Astrocyte of the hippocampus (primary cell): ENCODE measurements around the gene ODAM.
"Not testable (repeated sequence)": the region's sequence is repeated elsewhere in the genome, so short reads cannot be mapped to it uniquely, and the experiment has no call there.

Experiments
- DNase-seq: peaks from one replicate; pipeline ENCODE4 v3.0.0; 2011; ENCODE audit warnings: low read depth, low spot score

Gene ODAM, protein sequence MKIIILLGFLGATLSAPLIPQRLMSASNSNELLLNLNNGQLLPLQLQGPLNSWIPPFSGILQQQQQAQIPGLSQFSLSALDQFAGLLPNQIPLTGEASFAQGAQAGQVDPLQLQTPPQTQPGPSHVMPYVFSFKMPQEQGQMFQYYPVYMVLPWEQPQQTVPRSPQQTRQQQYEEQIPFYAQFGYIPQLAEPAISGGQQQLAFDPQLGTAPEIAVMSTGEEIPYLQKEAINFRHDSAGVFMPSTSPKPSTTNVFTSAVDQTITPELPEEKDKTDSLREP

DNA sequence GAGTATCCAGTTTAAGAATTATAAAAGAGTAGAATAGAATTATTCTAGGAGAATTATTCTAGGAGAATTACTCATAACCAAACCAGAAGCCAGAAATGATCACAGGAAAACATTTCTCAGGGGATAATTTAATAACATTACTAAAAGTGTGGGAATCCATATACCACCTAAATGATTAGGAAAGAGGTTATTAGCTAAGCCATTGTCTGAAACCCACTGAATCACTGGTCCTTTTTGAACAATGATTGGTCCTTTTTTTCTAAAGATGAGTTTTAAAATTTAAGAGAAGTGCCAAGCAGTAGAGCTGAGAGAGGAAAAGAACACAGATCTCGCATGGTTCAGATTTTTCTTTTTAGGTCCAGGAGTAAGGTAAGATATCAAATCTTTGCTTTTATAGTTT, at the start of gene ODAM:
Gene ODAM (plus strand): TSS at position 301 of the 400 bp plus-strand sequence. CDS start 819 bp downstream, outside the sequence.
- no peak for DNase-seq

DNA sequence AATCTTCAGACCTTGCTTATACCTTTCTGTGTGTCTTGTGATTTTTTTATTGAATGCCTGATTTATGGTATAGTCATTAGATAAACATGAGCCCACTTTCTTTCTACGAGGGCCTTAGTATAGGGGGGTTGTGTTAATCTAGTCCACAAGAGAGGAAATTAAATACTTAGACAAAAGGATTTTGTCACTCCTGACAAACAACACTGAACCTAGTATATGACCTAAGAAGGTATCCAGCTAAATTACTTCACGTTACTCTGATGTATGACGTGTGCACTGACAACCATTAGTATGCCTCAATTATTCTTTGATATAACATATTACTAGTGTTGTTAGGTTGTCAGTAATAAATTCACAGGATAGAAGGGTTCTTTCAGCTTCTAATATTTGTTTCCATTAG, 44.3 kb upstream of the ODAM start:
- no peak for DNase-seq

DNA sequence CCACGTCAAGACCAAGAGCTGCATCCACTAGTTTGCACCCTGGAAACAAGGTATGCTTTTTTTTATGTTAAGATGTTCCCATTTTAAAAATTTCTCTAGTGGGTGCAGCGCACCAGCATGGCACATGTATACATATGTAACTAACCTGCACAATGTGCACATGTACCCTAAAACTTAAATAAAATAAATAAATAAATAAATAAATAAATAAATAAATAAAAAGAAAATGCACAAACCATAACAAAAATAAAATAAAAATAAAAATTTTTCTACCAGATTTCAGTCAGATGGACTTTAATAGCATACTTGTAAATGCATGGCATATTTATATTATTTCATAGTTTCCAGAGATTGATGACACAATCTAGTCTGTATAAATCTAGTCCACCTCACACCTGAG, 43.4 kb upstream of the ODAM start:
- no peak for DNase-seq

DNA sequence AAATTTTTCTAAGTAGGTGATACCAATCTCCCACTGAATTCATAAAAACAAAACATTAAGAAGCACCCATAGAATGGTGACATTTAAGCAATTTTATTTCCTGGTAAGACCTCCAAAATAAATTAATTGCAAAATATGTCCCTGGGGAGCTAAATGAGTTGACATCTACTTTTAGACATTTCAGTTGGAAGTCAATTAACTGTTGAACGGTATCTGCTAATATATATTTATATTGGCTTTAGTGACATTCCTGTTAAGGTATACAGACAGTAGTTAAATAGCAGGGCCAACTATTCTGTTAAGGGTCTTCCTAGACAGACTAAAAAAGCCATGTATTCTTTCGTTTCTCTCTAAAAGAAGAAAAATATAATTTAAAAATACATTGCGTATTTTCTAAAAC, 41.6 kb upstream of the ODAM start, which contains the start of gene PRR27:
Gene PRR27 (plus strand): TSS at position 301 of the 400 bp plus-strand sequence. CDS start 139 bp downstream, outside the sequence.
- no peak for DNase-seq

DNA sequence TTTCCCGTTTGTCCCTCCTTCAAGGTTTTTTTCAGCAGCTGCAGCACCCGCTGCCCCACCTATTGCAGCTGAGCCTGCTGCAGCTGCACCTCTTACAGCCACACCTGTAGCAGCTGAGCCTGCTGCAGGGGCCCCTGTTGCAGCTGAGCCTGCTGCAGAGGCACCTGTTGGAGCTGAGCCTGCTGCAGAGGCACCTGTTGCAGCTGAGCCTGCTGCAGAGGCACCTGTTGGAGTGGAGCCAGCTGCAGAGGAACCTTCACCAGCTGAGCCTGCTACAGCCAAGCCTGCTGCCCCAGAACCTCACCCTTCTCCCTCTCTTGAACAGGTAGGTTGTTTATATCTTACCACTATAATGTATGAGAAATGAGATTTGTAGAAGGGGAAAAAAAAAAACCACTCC, 36.9 kb upstream of the ODAM start:
- no peak for DNase-seq

DNA sequence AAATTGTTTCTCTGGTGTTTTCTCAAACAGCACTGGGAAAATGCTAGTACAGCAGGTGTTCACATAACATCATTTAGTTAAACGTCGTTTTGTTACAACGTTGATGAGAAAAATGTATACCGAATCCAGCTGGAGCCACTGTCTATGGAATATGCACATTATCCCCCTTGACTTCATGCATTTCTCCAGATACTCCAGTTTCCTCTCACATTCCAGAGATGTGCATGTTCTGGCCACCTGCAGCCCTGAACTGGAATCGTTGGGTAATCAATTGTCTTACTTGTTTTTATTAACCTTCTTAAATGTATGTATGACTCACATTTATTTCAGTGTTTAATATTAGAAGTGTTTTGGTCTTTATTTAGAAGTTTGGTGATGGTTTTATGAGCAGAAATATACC, 18.4 kb upstream of the ODAM start:
- DNase-seq: no peak

DNA sequence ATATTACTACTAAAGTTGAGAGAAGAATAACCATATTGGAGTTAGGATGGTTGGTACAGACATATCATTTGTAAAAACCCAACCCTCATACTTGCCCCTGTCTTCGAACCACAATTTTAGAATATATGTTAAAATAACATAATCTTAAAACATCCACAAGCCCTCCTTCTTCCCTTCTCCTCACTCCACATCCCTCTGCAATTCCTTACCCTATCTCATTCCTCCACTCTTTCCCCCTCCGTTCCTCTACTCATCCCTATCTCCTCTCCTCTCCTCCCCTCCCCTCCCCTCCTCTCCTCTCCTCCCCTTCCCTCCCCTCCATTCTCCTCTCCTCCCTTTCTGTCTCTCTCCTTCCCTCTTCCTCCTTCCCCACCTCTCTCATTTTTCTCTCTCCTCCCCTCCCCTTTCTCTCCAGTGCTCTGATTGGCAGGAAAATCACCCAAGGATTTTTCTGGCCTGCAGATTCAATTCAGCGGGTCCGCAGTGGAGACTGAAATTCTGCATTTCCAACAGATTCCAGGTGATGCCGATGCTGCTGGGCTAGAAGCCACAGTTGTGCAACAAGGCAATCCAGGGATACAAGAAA, 17.4 kb upstream of the ODAM start:
- no peak for DNase-seq

DNA sequence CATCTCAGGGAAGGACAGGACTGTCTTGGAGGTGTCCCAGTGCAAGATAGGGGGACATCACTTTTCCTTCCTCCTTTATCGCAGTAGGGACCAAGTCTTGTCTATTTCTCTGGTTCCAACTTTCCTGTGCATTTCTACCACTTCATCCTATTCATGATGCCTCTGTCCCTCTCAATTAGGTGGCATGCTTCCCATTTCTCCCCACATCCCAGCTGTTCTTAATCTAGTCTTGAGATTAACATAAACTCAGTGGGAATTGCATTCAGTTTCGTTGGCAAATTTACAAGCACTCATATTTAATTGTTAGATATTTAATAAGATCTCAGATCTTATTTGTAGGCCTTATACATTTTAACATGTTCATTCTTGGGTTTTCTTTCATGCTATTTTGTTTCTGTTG, 15.7 kb upstream of the ODAM start:
- DNase-seq: no peak

DNA sequence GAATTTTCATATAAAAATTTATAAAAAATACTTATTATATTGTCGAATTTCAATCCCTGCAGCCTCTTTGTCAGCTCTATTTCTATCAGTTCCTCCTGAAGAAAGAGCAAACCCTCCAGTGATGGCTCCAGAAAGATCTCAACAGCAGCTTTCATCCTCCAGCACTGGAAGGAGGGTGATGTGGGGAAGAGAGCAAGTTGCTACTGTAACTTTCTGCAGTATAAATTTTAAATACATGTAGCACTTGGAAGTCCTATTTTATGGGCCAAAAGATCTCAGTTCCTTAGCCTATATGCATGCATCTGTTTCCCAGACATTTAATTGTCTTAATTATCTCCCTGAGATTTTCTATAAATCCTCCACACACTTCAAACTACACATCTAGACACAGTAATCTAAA, 13.7 kb upstream of the ODAM start:
- DNase-seq: no peak

DNA sequence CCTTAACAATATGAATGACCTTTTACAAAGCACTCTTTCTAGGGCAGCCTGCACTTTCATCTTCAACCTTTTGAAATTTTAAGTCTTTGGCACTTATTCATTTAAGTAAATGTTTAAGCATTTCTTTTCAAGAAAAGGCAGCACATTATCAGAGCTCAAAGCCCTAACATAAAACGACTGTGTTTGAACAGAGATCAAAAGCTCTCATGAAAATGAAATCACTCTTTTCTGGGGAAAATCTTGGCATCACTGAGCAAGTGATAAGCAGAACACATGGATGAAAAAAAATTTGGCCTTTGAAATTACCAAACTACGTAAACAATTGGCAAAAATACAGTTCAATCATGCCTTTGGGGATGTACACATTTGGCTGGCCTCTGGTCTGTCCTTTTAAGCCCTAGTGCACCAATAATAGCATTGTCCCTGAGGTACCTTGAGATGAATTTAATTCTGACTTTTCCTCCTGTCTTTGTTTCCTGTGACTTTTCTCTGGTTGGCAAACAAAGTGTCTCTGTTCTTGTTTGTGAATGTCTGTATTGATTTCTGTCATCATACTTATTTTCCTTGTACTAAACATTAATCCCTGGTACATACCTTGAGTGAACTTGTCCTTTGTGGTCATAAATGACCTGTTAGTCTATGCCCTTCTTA, 12.9 kb upstream of the ODAM start:
- no peak for DNase-seq

DNA sequence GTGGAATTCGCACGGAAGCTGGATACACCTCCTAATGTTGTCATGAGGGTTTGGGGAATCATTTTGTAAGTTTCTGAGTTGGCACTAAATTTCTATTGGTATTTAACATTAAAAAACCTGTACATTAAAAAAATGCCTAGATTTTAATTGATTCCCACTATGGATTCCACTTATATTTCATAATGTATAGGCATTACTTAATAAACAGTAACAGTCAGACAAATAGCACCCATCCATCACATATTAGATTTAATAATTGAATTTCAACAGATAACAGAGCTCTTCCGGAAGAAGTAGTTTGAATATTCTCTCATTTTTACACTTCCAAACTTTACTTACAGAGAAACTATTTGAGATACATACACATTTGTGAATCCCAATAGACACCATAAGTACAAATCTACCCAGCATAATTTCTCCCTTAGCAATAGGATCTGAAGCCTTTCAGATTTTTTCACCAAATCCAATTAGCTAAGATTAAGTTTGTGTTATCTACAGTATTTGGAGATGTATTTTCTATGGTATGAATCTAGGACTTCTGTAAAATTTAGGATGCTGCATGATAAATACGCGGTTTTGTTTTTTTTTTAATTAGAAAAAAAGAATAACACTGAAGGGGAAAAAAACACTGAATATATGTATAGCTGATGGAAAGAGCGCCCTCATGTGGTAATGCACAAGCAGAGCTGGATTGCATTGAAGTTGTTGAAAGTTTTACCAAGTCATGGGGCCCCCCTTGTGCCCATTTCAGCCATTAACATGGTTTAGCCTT, 12.2 kb upstream of the ODAM start:
- DNase-seq: peak; percentile 49

DNA sequence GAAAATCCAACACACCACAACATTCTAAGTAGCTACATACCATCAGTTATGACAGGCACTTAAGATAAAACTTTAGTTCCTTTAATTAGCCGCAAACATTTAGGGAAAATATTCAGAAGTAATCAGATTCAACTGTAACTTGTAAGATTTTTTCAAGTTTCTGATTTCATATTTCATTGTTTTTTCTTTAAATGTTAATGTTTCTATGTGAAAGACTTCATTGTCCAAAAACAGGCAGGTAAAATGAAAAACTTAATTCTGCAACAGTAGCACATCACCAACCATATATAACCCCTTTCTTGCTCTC, 11.6 kb upstream of the ODAM start:
- DNase-seq: no peak

DNA sequence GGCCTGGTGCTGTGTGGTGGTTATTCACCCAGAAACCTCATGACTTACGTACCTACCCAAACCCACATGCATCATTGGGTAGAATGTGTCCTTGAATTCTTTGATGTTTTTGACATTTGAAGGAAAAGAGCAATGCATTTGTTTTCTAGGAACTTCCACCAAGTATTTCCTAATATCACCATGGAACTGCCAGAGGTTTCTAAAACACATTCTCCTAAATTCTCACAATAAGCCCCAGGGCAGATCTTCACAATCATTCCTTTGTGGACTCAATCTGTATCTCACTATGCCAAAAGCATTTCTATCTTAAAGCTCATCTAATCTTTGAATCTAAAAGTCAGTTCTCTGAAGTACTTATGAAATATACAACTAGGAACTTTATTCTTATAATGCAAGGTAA, 8.3 kb upstream of the ODAM start:
- no peak for DNase-seq

DNA sequence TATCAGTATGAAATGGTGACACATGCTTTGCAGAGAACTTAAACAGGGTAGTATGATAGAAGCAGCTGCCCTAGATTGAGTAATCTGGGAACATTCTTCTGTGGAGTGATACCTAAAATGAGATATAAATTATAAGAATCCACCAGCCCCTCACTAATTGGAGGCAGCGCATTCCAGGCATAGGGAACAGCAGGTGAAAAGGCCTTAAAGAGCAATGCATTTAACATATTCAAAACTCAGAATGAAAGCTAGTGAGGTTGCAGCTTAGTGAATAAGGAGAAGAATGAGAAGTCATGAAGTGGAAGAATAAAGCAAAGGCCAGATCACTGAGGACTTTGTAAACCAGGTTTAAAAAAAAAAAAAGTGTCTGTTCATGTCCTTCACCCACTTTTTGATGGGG, 4.9 kb upstream of the ODAM start:
- no peak for DNase-seq

DNA sequence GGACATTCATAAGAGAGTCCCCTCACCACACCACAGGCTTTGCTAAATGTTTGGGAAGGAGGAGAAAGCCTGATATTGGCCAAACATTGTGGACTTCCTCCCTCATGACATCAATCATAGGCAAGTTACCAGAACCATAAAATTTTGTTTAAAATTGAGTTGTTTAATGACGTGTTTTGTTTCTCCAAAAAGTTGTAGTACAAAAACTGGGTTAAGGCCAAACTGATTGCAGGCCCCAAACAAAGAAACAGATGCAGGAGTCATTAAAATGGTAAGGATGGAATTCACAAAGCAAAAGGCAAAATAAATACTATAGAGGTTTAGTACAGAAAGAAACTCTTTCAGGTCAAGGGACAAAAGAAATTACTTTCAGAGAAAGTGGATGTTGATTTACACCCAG, 3.9 kb upstream of the ODAM start:
- no peak for DNase-seq

DNA sequence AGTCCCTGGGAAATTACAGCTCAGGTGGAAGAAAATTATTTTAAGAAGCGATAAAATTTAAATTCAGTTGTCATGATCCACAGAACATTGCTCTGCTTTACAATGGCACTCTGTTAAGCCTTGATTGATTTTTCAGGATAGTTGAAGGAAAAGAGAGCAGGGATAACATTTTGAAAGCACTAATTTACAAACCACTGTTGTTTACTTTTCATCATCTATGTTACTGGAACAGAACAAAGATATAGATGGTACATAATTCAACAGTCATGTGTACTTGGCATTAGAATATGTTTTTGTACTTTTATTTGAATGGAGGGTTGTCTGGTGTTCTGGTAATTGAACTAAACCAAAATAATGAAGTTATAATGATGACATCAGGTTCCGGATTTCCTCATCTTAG, 2.6 kb upstream of the ODAM start:
- no peak for DNase-seq

DNA sequence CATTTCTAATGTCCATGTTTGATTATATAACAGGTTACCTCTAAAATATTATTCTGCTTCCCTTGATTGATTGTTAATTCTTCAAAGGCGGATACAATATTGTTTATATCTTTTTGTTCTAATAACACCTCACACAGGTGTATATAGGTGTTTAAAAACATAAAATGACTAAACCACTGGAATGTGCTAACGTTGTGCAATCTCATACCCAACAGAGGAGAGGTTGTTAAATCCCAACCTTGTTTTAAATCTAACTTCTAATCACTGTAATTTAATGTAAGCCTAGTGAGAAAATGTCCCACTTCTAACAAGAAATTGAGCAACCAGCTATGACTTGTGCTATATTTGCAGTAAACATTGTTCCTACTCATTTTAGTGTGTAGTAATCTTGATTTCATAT, 1.3 kb downstream of the ODAM start:
- no peak for DNase-seq

DNA sequence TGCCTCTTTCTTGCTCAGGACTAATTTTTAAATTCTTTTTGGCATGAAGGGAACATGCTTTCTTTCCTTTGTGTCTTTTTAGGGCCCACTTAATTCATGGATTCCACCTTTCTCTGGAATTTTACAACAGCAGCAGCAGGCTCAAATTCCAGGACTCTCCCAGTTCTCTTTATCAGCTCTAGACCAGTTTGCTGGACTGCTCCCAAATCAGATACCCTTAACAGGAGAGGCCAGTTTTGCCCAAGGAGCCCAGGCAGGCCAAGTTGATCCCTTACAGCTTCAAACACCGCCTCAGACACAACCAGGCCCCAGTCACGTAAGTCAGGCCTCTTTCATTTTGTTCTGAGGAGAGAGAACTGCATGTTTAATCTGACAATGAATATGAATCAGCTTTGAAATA, 2.3 kb downstream of the ODAM start:
- peak; percentile 14 for DNase-seq

DNA sequence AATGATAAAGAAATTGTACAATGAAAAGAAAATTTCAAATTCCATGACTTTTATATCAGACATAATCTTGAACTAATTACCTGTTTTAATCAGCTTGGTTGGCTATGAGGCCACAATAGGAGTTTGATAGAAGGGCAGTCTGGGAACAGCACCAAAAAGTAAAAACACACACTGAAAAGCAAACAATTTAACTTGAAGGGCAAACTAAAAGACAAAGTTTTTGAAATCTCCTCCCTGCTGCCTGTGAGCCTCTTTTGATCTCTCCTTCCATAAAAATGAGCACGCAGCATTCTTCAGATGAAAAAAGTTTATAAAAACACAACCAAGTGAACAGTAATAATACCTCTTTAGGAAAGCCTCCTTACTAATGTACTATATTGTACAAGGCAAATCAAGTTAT, 8.1 kb downstream of the ODAM start:
- DNase-seq: no peak

DNA sequence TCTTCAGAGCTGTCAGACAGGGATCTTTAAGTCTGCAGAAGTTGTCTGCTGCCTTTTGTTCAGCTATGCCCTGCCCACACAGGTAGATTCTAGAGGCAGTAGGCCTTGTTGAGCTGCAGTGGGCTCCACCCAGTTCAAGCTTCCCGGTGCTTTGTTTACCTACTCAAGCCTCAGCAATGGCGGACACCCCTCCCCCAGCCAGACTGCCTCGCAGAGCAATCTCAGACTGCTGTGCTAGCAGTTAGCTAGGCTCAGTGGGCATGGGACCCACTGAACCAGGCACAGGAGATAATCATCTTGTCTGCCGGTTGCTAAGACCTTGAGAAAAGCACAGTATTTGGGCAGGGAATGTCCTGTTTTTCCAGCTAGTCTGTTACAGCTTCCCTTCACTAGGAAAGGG, 17.2 kb downstream of the ODAM start:
- DNase-seq: peak; percentile 0

DNA sequence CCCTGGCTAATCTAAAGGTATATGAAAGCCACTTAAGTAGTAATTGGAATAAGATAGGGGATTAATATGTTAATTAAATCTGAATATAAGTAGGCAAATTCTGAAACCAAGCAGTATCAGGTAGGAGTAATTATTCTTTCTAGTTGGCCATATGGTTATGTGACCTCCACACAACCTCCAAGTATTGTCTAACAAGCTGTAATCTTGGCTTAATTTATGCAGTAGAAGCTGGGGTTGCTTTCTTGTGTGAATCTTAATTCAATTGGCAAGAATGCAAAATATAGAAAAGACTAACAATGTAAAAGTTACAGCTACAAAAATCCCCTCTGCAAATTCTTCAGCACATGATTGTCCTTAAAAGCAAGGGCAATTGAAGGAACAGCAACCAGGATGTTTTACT, 20.6 kb downstream of the ODAM start:
- not testable (repeated sequence) for DNase-seq

DNA sequence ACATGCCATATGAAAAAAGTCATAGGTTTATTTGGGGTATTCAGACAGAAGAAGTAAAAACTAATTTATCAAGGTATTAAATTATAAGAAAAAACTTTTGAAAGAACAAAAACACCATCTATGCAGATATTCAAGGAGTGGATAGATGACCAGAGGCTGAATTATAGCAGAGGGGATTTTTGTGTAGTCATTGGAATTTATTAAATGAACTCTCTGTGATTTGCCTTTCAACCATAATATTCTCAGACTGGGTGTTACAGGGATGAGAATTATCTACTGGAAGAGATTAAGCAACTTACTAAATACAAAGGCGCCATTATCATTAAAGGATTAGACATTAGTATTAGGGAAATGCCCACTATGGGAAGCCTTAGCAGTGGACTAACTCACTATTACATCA, 21.0 kb downstream of the ODAM start:
- not testable (repeated sequence) for DNase-seq

DNA sequence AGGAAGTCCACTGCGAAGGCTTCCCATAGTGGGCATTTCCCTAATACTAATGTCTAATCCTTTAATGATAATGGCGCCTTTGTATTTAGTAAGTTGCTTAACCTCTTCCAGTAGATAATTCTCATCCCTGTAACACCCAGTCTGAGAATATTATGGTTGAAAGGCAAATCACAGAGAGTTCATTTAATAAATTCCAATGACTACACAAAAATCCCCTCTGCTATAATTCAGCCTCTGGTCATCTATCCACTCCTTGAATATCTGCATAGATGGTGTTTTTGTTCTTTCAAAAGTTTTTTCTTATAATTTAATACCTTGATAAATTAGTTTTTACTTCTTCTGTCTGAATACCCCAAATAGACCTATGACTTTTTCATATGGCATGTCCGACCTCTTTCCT, 25.9 kb downstream of the ODAM start:
- not testable (repeated sequence) for DNase-seq
